GM18873 (cell line): ENCODE measurements around the gene CXCL10.
"Not testable (repeated sequence)": the region's sequence is repeated elsewhere in the genome, so short reads cannot be mapped to it uniquely, and the experiment has no call there.

Experiments used
- ATAC-seq: cut with Tn5 transposase; IDR thresholded peaks from one replicate; pipeline ENCODE4 v1.9.1; 2021; ENCODE audit warnings: mild to moderate bottlenecking, moderate library complexity, moderate number of reproducible peaks; ENCODE audit not compliant: unreplicated experiment, low FRiP score

Gene CXCL10

DNA sequence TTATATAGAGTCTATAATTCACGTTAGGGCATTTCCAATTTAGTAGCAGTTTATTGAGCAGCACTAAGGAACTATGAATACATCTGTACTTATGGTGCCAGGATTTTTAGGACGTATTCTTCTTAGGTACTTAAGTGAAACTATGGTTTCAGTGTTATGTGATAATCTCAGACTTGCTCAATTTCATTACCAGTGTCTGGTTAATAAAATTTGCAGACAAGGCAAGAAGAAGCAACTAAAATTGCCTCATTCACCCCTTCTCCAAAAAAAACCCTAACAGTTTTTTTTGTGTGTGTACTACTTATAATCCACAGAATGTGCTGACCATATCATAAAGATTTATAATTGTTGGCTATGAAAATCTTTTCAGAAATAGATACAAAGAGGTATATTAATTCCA is 6.0 kb upstream of the CXCL10 start:
- ATAC-seq: no peak

DNA sequence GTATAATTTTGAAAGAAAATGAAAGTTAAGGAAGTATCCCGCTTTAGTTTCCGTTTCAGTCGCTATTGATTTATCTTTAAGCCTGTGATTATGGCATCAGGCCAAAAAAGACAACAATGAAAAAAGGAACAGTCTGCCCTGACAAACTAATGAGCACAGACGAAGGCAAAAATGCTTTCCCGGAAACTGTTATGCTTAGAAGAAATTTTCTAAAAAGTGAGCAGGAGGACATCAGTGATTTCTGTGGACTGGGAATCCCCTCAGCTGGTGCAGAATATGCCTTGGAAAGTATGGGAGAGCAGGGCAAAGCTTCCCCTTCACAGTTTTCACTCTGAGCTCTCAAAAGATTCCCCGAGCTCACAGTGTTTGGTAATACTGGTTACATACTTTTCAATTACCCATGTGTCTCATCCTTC is 5.1 kb upstream of the CXCL10 start:
- no peak for ATAC-seq

DNA sequence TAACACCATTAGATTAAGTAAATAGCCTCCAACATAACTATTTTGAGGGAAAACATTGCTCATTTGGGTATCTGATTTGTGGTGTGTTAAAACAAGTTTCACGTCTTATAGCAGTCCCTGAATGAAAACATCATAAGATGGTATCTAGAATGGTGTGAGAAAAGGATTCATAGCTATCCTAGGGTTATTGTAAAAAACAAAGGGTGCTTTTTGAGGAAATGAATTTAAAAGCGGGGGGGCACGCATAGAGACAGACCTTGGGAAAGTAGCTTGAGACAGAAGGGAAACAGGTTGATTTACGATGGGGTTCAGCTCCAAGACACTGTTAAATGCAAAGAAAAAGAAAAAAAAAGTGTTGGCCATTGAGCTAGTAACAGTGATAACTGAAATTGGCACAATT is 768 bp upstream of the CXCL10 start:
- ATAC-seq: no peak

DNA sequence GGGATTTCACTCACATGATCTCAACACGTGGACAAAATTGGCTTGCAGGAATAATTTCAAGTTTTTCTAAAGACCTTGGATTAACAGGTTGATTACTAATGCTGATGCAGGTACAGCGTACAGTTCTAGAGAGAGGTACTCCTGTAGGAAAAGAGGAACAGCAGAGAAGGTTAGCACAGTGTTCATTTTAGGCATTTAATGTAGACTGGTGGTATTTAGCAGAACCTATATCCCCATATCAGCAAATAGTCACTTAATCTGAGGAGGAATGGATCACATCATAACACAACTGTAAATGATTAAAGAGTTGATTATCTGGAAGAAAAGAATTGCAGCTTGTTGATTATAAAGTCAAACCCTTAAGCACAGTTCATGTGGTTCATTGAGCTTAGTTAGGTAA is 620 bp downstream of the CXCL10 start:
- no peak for ATAC-seq

DNA sequence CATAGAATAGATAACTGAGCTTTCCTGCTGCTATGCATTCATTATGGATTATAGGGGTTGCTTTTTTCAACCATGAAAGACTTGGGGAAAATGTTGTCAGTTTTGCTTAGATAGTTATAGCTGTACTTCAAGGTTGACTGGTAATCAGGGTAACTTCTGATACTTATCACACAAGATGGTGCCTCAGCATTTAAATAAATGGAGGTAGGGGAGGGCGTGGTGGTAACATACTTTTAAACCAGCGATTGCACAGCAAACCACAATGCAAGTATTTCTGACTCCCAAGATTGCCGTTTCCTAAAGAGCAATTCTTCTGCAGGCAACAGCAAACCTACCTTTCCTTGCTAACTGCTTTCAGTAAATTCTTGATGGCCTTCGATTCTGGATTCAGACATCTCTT is 1.3 kb downstream of the CXCL10 start:
- ATAC-seq: no peak

DNA sequence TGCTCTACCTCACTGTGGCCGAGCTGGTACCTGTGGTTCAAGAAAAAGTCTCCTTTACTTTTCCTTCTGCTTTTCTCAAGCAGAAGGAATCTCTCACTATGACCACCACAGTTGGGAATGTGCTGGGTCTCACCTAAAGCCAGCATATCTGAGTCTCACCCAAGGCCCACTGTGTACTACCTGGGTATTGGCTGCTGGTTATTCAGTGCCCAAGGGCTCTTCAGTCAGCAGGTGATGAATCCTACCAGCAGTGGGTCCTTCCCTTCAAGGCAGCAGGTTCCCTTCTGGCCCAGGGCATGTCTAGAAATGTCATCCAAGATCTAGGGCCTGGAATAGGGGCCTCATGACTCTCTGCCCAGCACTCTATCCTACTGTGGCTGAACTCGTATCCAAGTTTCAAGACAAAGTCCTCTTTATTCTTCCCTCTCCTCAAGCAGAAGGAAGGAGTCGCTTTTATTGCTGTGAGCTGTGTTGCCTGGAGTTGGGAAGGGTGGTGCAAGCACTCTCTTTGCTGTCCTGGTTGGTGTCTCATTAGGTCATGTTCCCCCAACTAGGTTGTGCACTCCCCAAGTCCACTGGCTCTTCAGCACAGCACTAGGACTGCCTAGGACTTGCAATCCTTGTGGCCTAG is 6.1 kb downstream of the CXCL10 start:
- ATAC-seq: no peak

DNA sequence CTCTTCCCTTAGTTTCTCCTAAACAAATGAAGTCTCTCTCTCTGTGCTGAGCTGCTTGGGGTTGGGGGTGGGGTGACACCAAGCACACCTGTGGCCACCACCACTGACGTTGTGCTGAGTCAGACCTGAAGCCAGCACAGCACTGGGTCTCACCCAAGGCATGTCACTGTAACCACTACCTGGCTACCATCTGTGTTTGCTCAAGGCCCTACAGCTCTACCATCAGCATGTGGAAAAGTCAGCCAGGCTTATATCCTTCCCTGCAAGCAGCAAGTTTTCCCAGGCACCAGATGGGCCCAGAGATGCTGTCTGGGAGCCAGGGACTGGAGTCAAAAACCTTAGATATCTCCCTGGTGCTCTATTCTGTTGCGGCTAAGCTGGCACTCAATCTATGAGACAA is 6.9 kb downstream of the CXCL10 start:
- ATAC-seq: peak; percentile 73

DNA sequence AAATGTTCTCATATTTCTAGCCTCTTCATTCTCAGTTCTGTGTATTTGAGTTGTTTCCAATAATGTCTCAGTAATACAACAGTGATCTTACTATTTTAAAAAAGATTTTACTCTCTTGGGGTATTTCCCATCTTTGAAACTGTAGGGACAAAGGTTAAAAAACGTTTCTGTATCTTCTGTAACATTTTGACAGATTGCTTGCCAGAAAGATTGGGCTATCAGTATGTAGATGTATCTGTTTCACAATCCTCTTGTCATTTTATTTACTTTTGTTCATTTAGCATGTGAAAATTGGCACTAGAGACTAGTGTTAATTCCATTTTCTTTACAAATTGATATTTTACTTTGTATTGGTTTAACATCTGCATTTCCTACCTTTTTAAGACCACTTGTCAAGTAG is 9.8 kb downstream of the CXCL10 start:
- ATAC-seq: no peak

DNA sequence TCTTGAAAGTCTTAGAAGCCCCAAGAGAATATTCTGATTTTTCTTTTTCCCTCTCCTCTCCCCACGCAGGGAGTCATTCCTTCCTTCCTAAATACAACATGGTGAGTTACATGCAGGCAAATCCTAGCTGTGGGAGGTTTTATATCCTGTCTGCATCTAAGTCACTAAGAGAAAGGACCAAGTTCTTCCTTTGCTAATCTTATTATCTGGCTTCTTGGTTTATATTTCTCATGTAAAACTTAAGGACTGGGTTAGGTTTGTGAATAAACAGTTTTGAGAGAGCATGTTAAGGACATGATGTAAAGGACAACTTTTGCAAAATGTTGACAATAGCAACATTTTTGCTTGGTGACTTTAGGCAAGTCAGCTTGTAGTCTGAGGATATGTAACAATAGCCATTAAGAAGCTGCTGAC is 10.9 kb downstream of the CXCL10 start:
- no peak for ATAC-seq

DNA sequence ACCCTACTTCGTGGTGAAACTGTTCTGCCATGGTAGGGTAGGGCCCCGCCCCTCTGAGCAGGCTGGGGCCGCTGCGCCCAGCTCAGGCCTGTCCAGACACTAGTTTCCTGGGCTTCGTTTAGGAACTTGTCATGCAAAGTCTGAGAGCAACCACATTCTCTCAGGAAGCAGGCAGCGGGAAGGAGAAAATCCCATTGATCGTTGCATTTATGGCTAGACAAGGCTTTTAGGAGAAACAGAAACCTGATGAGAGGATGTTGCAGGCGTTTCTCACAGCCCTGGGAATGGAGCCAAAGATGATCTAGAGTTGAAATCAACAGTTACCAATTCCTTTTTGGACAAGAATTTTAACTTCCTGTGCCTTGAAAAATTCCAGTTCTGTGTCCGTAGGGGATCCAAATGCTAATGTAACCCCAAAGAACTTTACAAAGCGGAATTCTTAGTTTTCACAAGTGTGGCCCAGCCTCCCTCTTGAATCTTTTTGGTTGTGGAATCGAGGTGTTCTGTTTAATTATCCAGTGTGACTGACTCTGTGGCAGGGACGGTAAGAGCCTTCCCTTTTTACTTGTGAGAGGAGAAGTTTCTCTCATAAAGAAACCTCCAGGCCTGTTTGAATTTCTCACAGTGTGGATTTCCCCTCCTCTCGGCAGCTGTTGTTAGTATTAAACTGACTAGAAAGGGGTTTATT is 11.5 kb downstream of the CXCL10 start:
- ATAC-seq: peak; percentile 61

DNA sequence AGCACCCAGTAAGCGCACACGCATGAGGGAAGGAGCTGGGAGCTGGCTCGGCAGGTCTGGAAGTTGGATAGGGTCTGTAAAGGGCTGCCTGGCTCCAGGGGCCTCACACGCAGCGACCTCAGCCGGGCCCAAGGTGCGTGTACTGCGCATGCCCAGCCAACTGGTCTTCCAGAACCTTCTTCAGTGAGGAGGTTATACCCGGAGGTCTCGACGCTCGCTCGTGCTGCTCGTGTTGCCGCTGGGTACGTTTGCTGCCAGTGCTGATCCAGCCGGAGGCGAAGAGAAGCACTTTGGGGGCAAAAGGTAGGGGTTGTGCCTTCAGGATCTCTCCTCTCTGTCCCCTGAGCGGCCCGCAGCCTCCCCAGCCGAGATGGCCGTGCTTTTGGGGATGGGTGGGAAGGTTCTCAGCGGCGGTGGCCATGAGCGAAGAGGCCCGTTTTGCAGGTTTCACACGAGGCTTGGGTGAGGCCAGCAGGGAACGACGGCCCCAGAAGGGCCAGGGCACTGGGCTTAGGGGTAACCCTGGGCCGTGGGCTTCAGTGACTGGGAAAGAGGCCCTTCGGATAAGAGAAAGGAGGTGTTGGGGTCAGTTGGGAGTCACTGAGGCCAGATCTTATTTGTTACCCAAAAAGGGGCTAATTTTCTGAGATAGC is 12.2 kb downstream of the CXCL10 start:
- no peak for ATAC-seq

DNA sequence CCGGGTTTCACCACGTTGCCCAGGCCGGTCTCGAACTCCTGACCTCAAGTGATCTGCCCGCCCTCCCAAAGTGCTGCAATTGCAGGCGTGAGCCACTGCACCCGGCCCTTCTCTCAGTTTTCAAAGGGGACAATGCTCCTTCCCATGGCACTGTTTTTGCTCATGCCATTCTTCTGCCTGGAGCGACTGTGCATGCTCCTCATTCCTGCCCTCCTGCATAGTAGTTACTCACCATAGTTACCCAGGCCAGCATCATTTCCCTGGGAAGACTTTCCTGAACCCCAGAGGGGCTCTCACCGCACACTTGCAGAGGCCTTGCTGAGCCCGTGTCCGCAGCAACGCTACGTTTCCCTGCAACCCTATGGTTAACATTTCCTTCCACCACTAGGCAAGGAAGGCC is 12.7 kb downstream of the CXCL10 start:
- ATAC-seq: no peak

DNA sequence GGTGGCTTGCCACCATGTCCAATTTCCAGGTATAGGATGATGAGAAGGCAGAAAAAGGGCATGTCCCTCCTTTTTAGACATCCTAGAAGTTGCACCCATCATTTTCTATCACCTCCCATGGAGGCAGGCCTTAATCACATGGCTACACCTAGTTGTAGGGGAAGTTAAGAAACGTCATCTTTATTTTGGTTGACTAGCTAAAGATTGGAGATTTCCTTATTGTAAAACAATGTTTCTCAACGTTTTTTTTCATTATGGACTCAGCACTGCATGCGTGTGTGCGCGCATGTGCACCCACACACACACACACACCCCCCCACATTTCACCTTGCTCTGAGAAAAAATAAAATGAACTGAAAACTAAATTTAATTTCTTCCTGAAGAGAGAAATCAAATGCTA is 14.0 kb downstream of the CXCL10 start:
- ATAC-seq: no peak

DNA sequence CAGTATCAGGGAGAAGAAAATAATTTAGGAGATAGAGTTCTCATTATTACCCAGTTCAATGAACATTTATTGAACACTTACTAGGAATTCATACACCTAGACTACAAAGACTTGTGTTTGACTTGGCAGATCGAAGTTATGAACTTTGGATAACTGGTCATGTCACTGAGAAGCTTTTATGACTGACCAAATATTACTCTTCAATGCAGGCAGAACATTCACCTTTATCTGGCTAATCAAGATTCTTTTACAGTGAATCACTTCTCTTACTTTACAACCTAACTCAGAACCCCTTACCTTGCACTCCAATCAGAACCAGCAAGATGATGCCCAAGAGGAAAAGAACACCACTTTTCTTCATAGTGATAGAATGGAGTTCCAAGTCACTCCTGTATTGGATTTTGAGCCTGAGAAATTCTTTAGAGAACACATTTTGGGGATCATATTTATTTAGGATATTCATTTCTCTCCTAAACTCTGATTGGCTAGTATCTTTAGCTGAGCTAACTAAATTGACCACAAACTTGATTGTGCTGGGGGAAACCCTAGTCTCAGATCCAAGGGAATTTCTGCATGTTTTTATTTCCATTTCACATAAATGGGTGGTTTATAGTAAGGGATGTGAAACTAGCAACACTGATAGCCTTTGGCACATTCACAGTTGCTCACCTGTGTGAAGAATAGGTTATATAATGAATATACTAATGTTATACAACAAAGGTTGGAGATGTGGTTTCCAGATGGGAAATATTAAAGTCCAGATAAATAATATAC is 16.0 kb downstream of the CXCL10 start, which contains the start of gene CXCL9:
CXCL9 (minus strand) TSS at position 421 of the 774 bp plus-strand sequence; CDS start at position 361, 60 bp downstream.
- no peak for ATAC-seq

DNA sequence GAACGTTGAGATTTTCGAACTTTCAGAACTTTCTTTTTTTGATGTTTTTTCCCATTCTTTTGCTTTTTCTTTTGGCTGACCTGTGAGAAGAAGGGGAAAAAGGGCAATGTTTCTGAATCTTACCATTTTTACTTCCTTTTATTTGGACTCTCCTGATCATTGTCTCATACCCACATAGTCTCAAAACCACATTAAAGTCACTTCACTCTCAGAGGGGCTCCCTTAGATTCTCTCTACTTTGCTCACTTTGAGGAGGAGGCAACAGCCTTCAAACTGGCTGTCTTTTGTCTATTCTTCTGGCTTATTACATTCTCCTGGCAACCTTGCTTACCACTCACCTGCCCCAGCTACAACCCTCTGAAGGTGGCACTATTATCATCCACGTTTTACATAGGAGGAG is 19.7 kb downstream of the CXCL10 start:
- ATAC-seq: no peak

DNA sequence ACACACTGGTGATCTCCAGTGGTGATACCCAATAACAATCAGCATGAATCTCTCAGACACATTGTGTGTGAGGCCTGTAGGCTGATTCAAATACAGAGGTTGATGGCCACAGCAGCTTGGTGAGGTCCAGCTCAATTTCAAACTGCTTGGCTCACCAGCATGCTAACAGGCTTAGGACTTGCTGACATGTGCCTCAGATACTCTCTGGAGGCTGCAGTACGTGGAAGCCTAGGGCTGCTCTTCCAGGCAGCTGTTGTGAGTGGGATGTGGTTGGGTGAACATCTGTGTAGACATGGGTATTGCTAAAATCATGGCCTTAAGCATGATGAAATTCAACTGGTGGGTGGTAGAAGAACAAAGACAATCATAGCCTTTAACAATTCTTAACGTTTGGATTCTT is 20.3 kb downstream of the CXCL10 start:
- no peak for ATAC-seq

DNA sequence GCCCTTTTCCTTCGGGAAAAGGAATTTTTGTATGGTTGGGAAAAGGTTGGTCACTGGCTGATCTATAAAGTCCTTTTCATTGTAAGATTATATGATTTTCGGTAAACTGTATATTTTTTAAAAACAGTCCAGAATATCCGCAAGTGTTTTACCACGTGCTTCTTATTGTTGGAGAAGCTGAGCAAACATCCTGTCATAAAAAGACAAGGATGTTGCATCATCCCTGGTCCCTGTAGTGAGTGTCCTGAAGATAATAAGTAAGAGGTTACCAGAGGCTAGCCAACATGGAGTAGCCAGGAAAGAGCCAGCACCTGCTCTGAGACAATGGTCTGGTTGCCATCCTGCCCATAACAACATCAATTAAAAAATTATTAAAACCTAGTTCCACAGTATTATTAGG is 21.1 kb downstream of the CXCL10 start:
- no peak for ATAC-seq

DNA sequence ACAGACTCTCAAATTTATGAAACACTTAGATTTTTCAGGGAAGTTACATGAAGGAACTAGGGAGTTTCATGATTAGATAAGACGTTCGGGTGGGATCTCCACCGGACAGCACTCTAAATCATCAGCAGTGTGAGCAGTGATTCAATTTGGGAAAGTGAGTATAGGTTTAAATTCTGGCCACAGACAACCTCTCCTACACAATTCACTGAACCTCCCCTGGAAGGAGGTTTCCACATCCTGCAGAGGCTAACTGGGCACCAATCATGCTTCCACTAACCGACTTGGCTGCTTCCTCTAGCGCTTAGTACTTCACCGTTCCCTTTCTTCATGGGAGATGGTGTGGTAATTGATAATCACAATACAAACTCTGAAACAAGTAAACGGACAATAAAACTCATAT is 21.6 kb downstream of the CXCL10 start:
- no peak for ATAC-seq

DNA sequence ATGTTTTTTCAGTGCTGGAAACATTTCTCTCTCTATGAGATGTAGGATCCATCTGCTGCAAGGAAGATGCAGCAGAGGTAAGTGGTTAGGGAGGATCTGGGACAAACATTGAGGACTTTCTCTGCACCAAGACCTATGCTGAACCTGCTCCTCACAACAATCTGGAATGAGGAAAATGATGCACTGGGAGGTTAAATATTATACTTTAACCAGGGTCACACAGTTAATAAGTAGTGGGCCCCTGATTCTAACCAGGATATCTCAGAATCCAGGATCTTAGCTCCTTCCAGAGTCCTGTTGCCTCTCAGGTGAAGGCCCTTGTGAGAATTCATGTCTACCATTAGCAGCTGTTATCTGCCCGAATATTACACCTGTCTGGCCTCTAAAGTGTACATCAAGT is 23.0 kb downstream of the CXCL10 start:
- ATAC-seq: no peak

DNA sequence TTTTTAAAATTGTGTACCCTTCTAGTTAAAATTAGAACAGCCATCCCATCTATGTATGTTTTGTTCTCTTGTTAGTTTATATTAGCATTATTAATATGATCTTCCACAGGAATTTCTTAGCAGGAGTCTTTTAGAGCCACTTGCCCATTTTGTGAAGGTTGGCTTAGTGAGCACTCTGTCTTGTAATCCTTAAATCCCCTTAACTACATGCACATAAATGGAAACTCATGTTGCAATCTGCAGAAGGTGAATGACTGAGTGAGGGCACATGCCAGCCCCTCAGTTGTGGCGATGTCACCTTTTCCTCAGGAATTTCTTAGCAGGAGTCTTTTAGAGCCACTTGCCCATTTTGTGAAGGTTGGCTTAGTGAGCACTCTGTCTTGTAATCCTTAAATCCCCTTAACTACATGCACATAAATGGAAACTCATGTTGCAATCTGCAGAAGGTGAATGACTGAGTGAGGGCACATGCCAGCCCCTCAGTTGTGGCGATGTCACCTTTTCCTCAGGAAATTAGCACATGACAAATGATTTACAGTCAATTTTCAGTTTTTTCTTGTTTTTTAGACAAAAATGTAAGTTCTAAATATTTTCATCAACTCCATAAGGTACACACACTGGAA is 24.7 kb downstream of the CXCL10 start:
- not testable (repeated sequence) for ATAC-seq

DNA sequence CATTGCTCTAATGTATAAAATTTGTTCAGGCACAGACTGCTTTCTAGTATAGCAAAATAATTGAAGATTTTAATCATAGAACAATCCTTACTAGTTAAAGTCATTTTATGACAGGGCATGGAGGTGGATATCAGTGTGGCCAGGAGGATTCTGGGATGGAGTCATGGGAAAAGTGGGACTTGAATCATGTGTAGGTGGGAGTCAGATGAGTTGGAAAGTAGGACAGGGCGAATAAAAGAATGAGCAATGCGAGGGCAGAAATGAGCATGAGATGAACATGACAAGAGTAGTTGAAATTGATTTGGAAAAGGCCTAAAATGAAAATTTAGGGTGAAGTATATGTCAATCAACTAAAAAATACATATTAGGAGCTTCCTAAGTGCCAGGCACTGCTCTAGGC is 25.4 kb downstream of the CXCL10 start:
- no peak for ATAC-seq
